Neural cell (in vitro differentiated cells): ENCODE data around the gene WIPF2.

ENCODE experiments used
- CTCF ChIP-seq: fragments of 450-650 bp; IDR thresholded peaks from 2 replicates; pipeline ENCODE4 v1.5.1; 2014; ENCODE audit warnings: antibody characterized with exemption, mild to moderate bottlenecking, moderate library complexity; ENCODE audit not compliant: poor library complexity, severe bottlenecking
- EP300 ChIP-seq: fragments of 450-650 bp; conservative IDR thresholded peaks from 2 replicates; pipeline ENCODE4 v1.6.1; 2014; ENCODE audit warnings: antibody characterized with exemption, mild to moderate bottlenecking, moderate library complexity; ENCODE audit not compliant: poor library complexity, severe bottlenecking
- EZH2 ChIP-seq: fragments of 200-600, 300-800 bp; shearing (Covaris generic), sonication (generic); IDR thresholded peaks from 2 replicates; pipeline ENCODE4 v1.6.1; 2014; ENCODE audit warnings: antibody characterized with exemption, low read length, borderline replicate concordance, mild to moderate bottlenecking; ENCODE audit not compliant: insufficient read depth, poor library complexity, severe bottlenecking
- MXI1 ChIP-seq: fragments of 450-650 bp; conservative IDR thresholded peaks from 2 replicates; pipeline ENCODE4 v1.6.1; 2014; ENCODE audit warnings: antibody characterized with exemption, mild to moderate bottlenecking; ENCODE audit not compliant: poor library complexity, severe bottlenecking
- POLR2AphosphoS5 ChIP-seq: IDR thresholded peaks from 2 replicates; pipeline ENCODE4 v1.6.1; 2012
- TAF1 ChIP-seq: IDR thresholded peaks from 2 replicates; pipeline ENCODE4 v1.6.1; 2012; ENCODE audit warnings: low read depth

- no peak for TF ChIP-seq CTCF
- no peak for TF ChIP-seq POLR2AphosphoS5
- TF ChIP-seq TAF1 = no peak
- TF ChIP-seq EP300 = no peak
- TF ChIP-seq EZH2 = no peak
- TF ChIP-seq MXI1 = no peak
Measured at GRCh38 chr17:40307001-40307730, 88.1 kb downstream of the WIPF2 start.
